Stromal cell of bone marrow (primary cell): ENCODE measurements around the gene DSCAM.

Experiments used
- DNase-seq: peaks from one replicate; pipeline ENCODE4 v3.0.0-alpha.2; 2012; ENCODE audit warnings: low read depth

DSCAM gene

GRCh38 chr21:40173816-40174215, 673.1 kb downstream of the DSCAM start:
- DNase-seq, result no peak

- no peak for DNase-seq
Measured at GRCh38 chr21:40169971-40170370, 677.0 kb downstream of the DSCAM start.

GRCh38 chr21:40166291-40166843, 680.6 kb downstream of the DSCAM start:
- DNase-seq, result no peak

GRCh38 chr21:40165773-40166070, 681.2 kb downstream of the DSCAM start:
- no peak for DNase-seq

- DNase-seq, result no peak
Measured at GRCh38 chr21:40164905-40165772, 681.8 kb downstream of the DSCAM start.

- no peak for DNase-seq
Measured at GRCh38 chr21:40162075-40162474, 684.9 kb downstream of the DSCAM start.

- DNase-seq, result no peak
Measured at GRCh38 chr21:40160911-40161310, 686.0 kb downstream of the DSCAM start.

- no peak for DNase-seq
Measured at GRCh38 chr21:40158366-40158765, 688.6 kb downstream of the DSCAM start.

- DNase-seq, result no peak
Measured at GRCh38 chr21:40155563-40155962, 691.4 kb downstream of the DSCAM start.

GRCh38 chr21:40153351-40153750, 693.6 kb downstream of the DSCAM start:
- DNase-seq, result no peak

- DNase-seq, result no peak
Measured at GRCh38 chr21:40152476-40152875, 694.5 kb downstream of the DSCAM start.

- DNase-seq, result no peak
Measured at GRCh38 chr21:40151611-40152010, 695.3 kb downstream of the DSCAM start.

- no peak for DNase-seq
Measured at GRCh38 chr21:40146216-40146837, 700.6 kb downstream of the DSCAM start.

- DNase-seq, result peak; percentile 13
Measured at GRCh38 chr21:40143822-40144525, 703.0 kb downstream of the DSCAM start.

- DNase-seq, result no peak
Measured at GRCh38 chr21:40141621-40142020, 705.3 kb downstream of the DSCAM start.

GRCh38 chr21:40140675-40141074, 706.3 kb downstream of the DSCAM start:
- no peak for DNase-seq

GRCh38 chr21:40139636-40140035, 707.3 kb downstream of the DSCAM start:
- DNase-seq, result no peak

- DNase-seq, result no peak
Measured at GRCh38 chr21:40136571-40136970, 710.4 kb downstream of the DSCAM start.

- no peak for DNase-seq
Measured at GRCh38 chr21:40134731-40135492, 712.0 kb downstream of the DSCAM start.

GRCh38 chr21:40130476-40130875, 716.5 kb downstream of the DSCAM start:
- DNase-seq, result no peak

- DNase-seq, result no peak
Measured at GRCh38 chr21:40129809-40130208, 717.1 kb downstream of the DSCAM start.

GRCh38 chr21:40128891-40129290, 718.1 kb downstream of the DSCAM start:
- no peak for DNase-seq
